Activated CD4-positive, alpha-beta T cell treated with anti-CD3 and anti-CD28 coated beads for 4 hours (primary cell): ENCODE measurements around the gene TMEM178B.
"Not testable (repeated sequence)": the region's sequence is repeated elsewhere in the genome, so short reads cannot be mapped to it uniquely, and the experiment has no call there.

ENCODE experiments used
- DNase-seq, 2 donors: peaks; one replicate each; pipeline ENCODE4 v3.0.0-alpha.2; 2020

TMEM178B gene

DNA sequence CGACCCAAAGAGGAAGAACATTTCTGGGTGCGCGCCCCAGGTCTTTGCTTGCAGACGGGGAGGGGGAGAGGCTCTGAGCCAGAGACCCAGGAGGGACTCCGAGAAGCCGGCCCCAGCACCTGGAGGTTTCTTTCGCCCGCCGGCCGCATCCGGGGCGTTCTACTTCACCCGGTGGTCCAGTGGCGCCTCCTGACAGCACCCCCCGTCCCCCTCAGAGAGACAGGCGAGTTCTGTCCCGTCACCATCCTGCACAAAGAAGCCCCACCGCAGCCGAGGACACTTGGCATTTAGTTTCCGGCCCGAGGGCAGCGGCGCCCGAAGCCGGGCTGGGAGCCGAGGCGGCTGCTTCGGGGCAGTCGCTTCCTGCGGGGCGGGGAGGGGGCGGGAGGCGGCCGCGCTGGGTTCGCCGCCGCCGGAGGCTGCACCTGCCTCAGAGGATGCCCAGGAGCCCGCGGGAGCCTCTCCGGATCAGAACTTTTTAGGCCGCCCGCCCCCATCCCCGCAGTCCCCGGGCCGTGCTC, at the start of gene TMEM178B:
TMEM178B (plus strand) TSS at position 424 of the 521 bp plus-strand sequence.
- DNase-seq, result no peak

DNA sequence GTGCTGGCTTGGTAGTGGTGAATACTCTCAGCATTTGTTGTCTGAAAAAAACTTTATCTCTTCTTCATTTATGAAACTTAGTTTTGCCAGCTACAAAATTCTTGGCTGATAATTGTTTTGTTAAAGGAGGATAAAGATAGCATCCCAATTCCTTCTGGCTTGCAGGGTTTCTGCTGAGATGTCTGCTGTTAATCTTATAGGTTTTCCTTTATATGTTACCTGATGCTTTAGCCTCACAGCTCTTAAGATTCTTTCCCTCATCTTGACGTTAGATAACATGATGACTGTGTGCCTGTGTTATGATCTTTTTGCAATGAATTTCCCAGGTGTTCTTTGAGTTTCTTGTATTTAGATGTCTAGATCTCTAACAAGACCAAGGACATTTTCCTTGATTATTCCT, 49.2 kb upstream of the TMEM178B start:
- DNase-seq, result no peak

DNA sequence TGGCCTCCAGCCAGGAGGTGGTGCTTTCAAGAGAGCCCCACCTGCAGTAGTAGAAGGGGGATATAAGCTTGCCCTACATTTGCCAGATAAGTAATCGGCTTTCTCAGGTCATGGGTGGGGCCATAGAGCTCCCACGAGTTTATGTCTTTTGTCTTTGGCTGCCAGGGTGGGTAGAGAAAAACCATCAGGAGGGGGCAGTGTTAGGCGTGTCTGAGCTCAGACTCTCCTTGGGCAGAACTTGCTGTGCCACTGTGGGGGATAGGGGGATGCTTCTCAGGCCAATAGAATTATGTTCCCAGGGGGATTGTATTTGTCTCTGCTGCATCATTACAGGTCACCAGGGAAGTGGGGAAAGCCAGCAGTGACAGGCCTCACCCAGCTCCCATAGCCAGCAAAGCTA, 46.8 kb upstream of the TMEM178B start:
- no peak for DNase-seq

DNA sequence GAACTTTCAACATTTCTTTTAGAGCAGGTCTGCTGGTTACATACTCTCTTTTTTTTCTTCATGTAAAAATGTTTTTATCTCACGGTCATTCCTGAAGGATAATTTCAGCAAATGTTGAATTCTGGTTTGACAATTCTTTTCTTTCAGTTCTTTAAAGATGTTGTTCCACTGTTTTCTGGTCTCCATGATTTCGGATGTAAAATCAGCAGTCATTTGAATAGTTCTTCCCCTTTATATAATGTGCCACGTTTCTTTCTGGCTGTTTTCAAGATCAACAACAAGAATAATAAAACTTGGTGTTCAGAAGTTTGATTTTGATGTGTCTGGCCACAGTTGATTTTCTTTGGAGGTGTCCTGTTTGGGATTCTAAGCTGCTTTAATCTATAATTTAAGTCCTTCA, 45.1 kb upstream of the TMEM178B start:
- DNase-seq, result no peak

DNA sequence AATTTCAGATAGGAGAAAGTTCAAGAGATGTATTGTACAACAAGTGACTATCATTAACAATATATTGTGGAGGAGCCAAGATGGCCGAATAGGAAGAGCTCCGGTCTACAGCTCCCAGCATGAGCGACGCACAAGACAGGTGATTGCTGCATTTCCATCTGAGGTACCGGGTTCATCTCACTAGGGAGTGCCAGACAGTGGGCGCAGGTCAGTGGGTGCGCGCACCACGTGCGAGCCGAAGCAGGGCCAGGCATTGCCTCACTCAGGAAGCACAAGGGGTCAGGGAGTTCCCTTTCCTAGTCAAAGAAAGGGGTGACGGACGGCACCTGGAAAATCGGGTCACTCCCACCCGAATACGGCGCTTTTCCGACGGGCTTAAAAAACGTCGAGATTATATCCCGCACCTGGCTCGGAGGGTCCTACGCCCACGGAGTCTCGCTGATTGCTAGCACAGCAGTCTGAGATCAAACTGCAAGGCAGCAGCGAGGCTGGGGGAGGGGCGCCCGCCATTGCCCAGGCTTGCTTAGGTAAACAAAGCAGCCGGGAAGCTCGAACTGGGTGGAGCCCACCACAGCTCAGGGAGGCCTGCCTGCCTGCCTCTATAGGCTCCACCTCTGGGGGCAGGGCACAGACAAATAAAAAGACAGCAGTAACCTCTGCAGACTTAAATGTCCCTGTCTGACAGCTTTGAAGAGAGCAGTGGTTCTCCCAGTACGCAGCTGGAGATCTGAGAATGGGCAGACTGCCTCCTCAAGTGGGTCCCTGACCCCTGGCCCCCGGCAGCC, 41.1 kb upstream of the TMEM178B start:
- not testable (repeated sequence) for DNase-seq

DNA sequence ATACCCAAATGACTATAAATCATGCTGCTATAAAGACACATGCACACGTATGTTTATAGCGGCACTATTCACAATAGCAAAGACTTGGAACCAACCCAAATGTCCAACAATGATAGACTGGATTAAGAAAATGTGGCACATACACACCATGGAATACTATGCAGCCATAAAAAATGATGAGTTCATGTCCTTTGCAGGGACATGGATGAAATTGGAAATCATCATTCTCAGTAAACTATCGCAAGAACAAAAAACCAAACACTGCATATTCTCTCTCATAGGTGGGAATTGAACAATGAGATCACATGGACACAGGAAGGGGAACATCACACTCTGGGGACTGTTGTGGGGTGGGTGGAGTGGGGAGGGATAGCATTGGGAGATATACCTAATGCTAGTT, 35.8 kb upstream of the TMEM178B start:
- not testable (repeated sequence) for DNase-seq

DNA sequence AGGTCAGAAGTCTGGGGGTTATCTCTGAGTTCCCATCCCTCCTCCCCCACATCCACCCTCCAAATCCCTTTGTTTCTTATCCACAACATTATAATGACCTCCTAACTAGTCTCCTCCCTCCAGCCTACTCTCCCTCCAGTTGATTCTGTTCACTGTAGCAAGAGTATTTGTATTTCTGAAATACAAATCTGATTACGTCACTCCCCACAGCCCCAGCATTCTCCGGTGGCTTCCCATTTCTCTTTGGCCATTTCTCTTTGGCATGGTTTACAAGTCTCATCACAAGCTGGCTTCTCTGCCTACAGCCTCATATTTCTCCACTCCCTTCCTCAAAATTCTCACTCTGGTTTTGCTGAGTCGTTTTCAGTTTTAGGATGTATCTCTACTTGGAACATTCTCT, 34.5 kb upstream of the TMEM178B start:
- no peak for DNase-seq

DNA sequence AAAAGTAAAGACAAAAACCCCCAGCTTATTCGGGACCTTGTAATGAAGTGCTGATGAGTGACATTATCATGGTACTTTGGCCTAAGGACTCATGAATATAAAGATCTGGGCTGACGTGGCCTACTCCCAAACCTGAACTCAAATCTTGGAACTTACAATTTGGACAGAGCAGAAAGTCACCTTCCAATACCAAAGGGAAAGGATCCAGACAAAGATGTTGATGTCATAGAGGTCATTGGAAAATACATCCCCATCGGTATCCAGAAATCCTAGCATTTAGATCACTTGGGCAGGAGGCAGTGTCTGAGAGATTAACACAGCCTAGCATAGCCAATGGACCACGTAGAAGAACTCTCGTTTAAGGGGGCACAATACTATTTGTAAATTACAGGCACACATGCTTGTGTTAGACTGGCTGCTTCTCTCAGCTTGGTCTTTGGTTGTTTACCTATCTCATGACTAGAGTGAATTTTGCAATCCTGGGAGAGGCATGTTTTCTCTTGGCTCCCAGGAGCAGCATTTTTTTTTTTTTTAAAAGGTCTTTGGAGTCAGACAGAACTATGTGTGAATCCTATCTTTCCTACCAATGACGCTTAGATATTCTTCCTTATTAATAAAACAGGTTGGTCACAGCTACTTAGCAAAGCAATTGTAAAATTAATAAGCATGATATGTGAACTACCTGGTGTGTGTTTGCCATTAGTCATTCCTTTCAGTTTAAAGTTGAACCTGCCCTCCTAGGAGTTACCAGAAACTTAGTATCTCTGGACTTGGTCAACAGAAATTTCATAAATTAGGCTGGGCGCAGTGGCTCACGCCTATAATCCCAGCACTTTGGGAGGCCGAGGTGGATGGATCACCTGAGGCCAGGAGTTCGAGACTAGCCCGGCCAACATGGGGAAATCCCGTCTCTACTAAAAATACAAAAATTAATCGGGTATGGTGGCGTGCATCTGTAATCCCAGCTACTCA, 31.4 kb upstream of the TMEM178B start:
- no peak for DNase-seq

DNA sequence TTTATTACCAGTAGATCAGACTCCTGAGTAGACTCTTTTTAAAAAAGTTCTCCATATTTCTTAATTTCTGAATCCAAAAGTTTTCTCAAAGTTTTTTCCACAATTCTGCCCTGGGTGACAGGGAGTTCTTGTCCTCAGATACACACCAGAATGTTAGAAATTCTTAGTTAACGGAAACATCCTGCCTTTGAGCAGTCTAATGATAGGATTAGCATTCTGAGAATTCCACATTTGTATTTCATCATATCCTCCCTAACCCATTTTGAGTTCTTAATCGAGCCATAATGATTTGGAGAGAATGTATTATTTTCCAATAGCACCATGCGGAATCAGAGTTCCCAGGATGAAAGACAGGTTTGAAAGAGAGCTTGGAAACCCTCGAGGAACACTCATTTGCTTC, 30.2 kb upstream of the TMEM178B start:
- DNase-seq, result no peak

DNA sequence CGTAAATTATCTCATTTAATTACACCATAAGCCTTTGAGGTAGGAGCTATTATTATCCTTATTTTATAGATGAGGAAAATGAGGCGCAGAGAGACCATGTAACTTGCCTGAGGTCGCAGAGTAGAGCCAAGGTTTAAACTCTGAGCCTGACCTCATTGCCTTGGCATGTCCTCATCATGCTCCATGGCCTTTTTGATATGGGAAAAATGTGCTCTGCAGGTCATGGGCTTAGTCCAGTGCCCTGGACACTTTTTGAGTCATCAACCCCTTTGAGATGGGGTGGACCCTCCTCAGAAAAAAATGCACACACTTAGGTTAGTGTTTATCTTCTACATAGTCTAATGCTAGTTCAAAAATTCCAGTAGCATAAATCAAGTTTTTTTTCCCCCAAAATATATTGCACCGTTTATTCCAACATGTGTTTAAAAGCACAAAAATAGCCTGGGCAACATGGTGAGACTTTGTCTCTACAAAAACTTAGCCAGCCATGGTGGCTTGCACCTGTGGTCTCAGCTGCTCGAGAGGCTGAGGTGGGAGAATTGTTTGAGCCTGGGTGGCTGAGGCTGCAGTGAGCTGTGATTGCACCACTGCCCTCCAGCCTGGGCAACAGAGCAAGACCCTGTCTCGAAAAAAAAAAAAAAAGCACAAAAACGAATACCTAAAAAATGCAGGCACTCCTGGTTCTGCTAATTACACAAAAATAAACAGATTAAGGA, 28.6 kb upstream of the TMEM178B start:
- DNase-seq, result no peak

DNA sequence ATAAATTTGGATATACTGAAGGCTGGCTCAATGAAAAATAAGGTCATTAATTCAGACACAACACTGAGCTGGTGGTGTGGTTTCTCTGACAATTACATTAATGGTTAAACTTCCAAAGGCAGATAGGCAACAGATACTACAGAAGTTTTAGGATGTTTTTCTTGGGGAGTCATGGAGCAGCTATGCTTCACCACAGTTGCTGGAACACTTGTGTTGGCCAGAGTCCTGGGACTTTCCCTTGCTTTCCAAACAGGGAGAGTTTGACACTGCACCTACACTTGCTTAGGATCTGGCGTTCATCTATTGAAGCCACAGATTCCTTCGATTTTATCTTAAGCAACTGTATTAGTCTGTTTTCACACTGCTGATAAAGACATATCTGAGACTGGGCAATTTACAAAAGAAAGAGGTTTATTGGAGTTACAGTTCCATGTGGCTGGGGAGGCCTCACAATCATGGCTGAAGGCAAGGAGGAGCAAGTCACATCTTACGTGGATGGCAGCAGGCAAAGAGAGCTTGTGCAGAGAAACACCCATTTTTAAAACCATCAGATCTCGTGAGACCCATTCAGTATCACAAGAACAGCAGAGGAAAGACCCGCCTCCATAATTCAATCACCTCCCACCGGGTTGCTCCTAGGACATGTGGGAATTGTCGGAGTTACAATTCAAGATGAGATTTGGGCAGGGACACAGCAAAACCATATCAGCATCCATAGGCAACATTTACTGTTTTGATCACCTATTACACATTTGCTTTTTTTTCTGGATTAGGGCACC, 27.8 kb upstream of the TMEM178B start:
- DNase-seq, result no peak

DNA sequence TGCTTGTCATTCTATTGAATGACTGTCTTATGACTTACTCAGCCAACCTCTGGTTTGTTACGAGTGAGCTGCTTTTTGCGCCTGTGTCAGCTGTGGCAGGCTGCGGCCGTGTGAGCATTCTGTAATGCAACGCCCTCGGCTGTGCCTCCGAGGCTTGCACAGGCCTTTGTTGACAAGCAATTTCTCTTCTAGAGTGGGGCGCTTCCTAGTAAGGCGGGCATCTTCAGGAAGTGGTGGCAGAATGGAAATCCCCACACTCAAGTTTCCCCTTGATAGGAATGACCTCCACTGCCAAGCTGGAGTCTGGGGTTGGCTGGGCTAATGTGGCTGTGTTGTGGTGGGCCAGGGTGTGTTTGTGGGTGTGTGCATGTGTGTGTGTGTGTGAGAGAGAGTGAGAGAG, 20.2 kb upstream of the TMEM178B start:
- peak; percentile 30 to 53 for DNase-seq

DNA sequence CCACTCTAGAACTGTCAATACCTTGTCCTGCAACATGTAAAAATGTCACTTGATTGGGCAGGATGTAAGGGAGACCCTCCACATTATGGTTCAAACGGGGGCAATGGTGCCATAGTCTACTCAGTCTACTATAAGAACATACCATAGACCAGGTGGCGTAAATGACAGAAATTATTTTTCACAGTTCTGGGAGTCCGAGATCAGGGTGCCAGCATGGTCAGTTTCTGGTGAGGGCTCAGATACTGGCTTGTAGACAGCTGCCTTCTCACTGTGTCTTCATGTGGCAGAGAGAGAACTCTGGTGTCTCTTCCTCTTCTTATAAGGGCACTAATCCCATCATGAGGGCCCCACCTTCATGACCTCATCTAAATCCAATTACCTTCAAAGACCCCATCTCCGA, 18.7 kb upstream of the TMEM178B start:
- no peak for DNase-seq

DNA sequence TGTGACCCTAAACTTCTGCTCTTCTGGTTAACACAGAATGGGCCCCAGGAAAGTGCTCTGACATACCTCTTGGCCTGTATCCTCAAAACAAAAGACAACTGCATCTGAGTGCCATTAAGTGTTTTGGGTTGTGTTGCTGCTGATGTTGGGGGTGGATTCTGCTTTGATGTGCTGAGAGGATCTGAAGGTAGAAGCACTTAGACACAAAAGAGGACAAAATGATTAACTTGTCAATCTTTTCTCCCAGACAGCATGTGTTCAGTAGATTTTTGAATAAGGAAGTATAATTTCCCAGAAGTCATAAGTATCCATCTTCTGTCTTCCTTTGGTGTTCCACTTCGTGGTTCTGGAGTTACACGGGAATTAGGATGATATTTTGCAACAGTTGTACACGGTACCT, 16.1 kb upstream of the TMEM178B start:
- no peak for DNase-seq

DNA sequence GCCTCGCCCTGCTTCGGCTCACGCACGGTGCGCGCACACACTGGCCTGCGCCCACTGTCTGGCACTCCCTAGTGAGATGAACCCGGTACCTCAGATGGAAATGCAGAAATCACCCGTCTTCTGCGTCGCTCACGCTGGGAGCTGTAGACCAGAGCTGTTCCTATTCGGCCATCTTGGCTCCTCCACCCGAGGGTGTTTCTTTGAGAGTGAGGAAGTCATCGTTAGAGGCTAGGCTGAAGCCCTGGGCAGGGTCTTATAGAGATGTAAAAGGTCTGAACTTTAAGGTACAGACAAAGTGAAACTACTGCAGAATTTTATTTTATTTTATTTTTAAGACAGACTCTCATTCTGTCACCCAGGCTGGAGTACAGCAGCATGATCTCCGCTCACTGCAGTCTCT, 6.0 kb upstream of the TMEM178B start:
- DNase-seq, result not testable (repeated sequence)

DNA sequence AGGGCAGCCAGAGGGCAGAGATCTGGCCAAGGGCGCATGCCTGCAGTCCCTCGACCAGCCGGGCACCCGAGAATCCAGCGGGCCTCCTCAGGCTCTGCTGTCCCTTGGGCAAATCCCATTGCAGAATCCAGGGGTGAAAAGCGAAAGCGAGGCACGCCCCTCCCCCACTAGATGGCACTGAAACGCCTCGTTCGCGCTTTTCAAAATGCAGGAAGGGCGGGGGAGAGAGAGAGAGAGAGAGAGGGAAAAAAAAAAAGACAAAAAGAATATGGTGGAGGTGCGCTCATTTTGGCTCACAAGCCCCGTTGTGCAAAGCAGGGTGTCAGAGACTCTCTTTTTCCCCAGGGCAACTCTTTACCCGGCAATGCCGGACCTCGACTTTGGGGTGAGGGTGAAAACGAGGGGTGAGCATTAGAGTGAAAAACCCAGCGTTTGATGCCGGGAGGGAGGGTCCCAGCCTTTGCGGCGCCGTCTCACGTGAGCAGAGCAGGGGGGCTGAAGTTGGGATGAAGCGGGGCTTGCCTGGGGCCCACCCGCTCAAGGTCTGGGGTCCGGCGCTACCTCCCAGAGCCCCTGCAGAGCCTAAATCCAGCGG, 2.5 kb upstream of the TMEM178B start:
- DNase-seq, result peak; percentile 25 to 42

DNA sequence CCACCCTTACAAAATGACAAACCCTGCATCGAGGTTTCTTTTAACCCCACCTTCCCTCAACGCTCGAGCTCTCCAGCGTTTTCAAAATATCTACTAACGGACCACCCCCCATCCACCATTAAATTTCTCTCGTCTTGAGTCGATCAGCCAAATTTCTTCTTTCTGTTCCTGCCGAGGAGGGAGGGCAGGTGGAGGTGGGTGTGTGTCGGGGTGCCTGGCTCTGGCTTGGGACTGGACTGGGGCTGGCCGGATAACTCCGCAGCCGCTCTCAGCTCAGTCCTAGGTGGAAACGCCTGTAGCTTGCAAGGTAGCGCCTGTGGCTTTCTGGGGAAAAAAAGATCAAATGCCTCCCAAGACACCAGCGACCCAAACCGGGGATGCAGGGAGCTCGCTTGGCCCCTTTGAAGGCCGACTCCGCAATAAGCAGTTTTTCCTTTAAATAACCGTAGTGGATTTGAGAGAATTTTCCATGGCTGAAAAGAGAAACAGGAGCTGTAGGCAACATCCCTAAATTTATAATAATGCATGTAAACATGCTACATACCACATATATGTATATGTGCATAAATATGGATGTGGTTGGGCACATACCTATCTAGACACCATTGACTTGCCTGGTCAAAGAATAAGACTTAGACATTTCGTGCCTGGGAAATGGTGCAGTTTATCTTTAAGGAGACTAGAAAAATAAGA, 1.9 kb upstream of the TMEM178B start:
- no peak for DNase-seq

DNA sequence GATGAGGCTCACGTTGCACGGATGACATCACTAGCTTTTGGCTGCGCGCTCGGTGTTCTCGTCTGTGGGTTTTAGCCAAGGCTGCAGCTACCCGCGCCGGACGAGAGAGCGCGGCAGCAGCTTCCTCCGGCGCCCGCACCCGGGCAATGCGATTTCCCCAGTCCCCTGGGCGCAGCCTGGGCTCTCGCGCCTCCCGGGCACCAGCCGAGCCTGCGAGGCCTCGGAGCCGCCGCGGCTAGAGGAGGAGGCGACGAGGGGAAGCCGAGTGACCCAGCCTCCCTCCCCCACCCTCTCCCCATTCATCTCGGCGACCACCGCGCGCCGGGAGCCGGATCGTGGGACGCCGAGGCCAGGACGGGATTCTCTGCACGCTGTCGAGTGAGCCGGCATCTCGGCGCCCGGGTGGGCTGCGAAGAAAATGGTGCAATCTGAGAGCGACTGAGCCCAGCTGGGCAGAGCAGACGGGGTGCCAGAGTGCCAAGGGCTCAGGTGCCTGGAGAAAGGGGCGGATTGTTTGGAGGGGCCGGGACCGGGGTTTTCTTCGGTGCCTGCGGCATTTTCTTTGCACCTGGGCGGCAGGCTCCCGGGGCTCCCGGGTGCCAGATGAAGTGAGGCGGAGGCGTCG, 1.2 kb upstream of the TMEM178B start:
- DNase-seq, result no peak

DNA sequence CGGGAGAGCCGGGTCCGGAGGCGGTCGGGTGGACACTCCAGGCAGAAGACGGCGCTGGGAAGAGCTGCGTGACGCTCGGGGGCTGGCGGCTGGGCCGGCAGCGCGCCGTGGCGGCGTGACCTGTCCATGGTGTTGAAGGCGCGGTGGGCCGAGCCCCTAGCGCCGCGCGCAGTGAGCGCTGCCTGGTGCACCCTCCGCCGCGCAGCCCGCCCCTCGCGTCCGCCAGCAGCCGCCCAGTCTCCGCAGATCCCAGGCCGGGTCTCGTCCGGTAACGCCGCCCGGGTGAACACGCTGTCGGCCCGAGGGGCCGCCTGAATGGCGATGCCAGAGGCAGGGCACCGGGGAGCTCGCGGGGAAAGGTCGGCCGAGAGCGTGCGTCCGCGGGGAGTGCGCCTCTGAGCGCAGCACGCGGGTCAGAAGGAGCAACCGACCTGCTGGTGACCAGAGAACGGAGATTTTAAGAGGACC, 657 bp upstream of the TMEM178B start:
- DNase-seq, result no peak

DNA sequence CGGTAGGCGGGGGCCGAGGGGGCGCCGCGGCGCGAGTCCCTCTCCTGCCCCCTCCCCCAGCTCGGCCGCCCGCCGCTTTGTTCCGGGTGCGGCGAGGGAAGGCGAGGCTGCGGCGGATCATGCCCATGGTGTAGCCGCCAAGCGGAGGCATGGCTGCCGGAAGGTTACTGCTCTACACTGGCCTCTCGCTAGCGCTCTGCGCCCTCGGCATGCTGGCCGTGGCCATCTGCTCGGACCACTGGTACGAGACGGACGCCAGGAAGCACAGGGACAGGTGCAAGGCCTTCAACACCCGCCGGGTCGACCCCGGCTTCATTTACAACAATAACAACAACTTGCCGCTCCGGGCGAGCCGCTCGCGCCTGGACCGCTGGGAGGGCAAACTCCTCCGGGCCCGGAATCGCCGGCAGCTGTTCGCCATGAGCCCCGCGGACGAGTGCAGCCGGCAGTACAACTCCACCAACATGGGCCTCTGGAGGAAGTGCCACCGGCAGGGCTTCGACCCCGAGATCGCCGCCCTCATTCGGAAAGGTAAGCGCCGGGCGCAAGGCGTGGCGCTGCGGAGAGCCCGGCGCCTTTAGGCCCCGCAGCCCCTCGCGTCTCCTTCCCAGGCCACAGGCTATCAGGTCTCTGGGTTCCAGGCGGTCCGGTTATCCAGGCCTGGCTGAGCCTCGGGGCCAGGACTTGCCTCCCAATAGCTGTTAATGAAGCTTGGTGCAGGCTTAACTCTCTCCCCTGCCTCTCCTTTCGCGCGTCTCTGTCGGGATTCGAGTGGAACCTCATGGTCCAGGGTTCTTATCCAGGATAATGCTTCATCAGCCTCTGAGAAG, 513 bp downstream of the TMEM178B start:
- no peak for DNase-seq
